GM23338 (cell line): ENCODE measurements around the gene REV3L. TPM values are rescaled to one million over a fixed set of nuclear protein-coding genes. Genes with fewer than 3 reads are reported as not detected.

ENCODE experiments used
- ATAC-seq: fragments of 200-7000 bp; cut with Tn5 transposase; 3 replicates; pipeline ENCODE4 v1.9.1; 2020
- DNase-seq: peaks from one replicate; pipeline ENCODE4 v3.0.0-alpha.2; 2015; ENCODE audit warnings: low spot score
- H2AFZ ChIP-seq: fragments of 200-600 bp; sonication (generic); 2 replicates; pipeline ENCODE4 v1.8.0; 2016; ENCODE audit warnings: antibody characterized with exemption, mild to moderate bottlenecking, moderate library complexity
- H3F3A ChIP-seq: fragments of 200-600 bp; sonication (generic); replicated peaks from 2 replicates; pipeline ENCODE4 v1.8.0; 2017; ENCODE audit warnings: antibody characterized with exemption, mixed run types, low read depth
- H3K27ac ChIP-seq: fragments of 200-600 bp; sonication (generic); 2 replicates; pipeline ENCODE4 v1.6.1; 2016; ENCODE audit warnings: low read depth
- H3K27me3 ChIP-seq: fragments of 200-600 bp; sonication (generic); 2 replicates; pipeline ENCODE4 v1.8.0; 2016; ENCODE audit warnings: mild to moderate bottlenecking, mixed run types, moderate library complexity; ENCODE audit not compliant: insufficient read depth
- H3K36me3 ChIP-seq: fragments of 200-600 bp; sonication (generic); 2 replicates; pipeline ENCODE4 v1.8.0; 2016; ENCODE audit warnings: mild to moderate bottlenecking; ENCODE audit not compliant: insufficient read depth
- H3K4me1 ChIP-seq: fragments of 200-600 bp; sonication (generic); 2 replicates; pipeline ENCODE4 v1.8.0; 2016; ENCODE audit warnings: mild to moderate bottlenecking, moderate library complexity; ENCODE audit not compliant: insufficient read depth
- H3K4me2 ChIP-seq: fragments of 200-600 bp; sonication (generic); 2 replicates; pipeline ENCODE4 v1.7.1; 2017; ENCODE audit warnings: mixed run types
- H3K4me3 ChIP-seq: fragments of 200-600 bp; sonication (generic); 2 replicates; pipeline ENCODE4 v1.6.1; 2016; ENCODE audit warnings: mixed run types
- H3K79me2 ChIP-seq: fragments of 200-600 bp; sonication (generic); replicated peaks from 2 replicates; pipeline ENCODE4 v1.8.0; 2017; ENCODE audit warnings: mild to moderate bottlenecking; ENCODE audit not compliant: insufficient read depth
- H3K9me2 ChIP-seq: fragments of 200-600 bp; sonication (generic); 2 replicates; pipeline ENCODE4 v1.8.0; 2017; ENCODE audit not compliant: insufficient read depth
- H4K20me1 ChIP-seq: fragments of 200-600 bp; sonication (generic); replicated peaks from 2 replicates; pipeline ENCODE4 v1.8.0; 2017; ENCODE audit warnings: mild to moderate bottlenecking; ENCODE audit not compliant: insufficient read depth
- H3K27ac Mint-ChIP-seq: 2 replicates; pipeline ENCODE4 v1.8.0; 2020; ENCODE audit warnings: inconsistent platforms, mild to moderate bottlenecking, moderate library complexity, mixed read lengths
- H3K27me3 Mint-ChIP-seq: 3 replicates; pipeline ENCODE4 v1.8.0; 2022; ENCODE audit warnings: low read depth, mild to moderate bottlenecking, moderate library complexity, mixed read lengths, inconsistent platforms; ENCODE audit not compliant: insufficient read depth, poor library complexity
- H3K36me3 Mint-ChIP-seq: 3 replicates; pipeline ENCODE4 v1.8.0; 2021; ENCODE audit warnings: low read depth, mild to moderate bottlenecking, inconsistent platforms, moderate library complexity, mixed read lengths
- H3K4me1 Mint-ChIP-seq: 3 replicates; pipeline ENCODE4 v1.8.0; 2020; ENCODE audit warnings: mild to moderate bottlenecking, inconsistent platforms, mixed read lengths
- H3K4me3 Mint-ChIP-seq: 3 replicates; pipeline ENCODE4 v1.8.0; 2021; ENCODE audit warnings: moderate library complexity, mild to moderate bottlenecking, inconsistent platforms, mixed read lengths
- H3K9me3 Mint-ChIP-seq: 3 replicates; pipeline ENCODE4 v1.8.0; 2020; ENCODE audit warnings: moderate library complexity, mild to moderate bottlenecking, inconsistent platforms, mixed read lengths
- CREB1 ChIP-seq: fragments of 250-450 bp; sonication (Bioruptor Pico); IDR thresholded peaks from 2 replicates; pipeline ENCODE4 v1.5.0; 2020; ENCODE audit warnings: low read depth, mild to moderate bottlenecking, moderate library complexity
- EZH2 ChIP-seq: fragments of 200-600 bp; sonication (generic); IDR thresholded peaks from one replicate; pipeline ENCODE4 v1.8.0; 2017; ENCODE audit warnings: antibody characterized with exemption, mild to moderate bottlenecking, low read depth; ENCODE audit not compliant: unreplicated experiment
- EZH2phosphoT487 ChIP-seq: fragments of 200-600 bp; sonication (generic); IDR thresholded peaks from one replicate; pipeline ENCODE4 v1.8.1; 2018; ENCODE audit warnings: antibody characterized with exemption; ENCODE audit not compliant: unreplicated experiment
- JUNB ChIP-seq: IDR thresholded peaks from one replicate; pipeline ENCODE4 v1.6.1; 2016; ENCODE audit warnings: antibody characterized with exemption; ENCODE audit not compliant: unreplicated experiment
- NANOG ChIP-seq: IDR thresholded peaks from 2 replicates; pipeline ENCODE4 v1.6.1; 2016; ENCODE audit warnings: antibody characterized with exemption, borderline replicate concordance
- POLR2AphosphoS5 ChIP-seq: IDR thresholded peaks from 2 replicates; pipeline ENCODE4 v1.6.1; 2016; ENCODE audit warnings: antibody characterized with exemption, low read depth
- STAT1 ChIP-seq: IDR thresholded peaks from one replicate; pipeline ENCODE4 v1.6.1; 2016; ENCODE audit warnings: antibody characterized with exemption; ENCODE audit not compliant: unreplicated experiment
- ZNF114 ChIP-seq: fragments of 250-450 bp; sonication (Bioruptor Pico); IDR thresholded peaks from 2 replicates; pipeline ENCODE4 v1.5.0; 2020; ENCODE audit warnings: mild to moderate bottlenecking, moderate library complexity
- ZNF331 ChIP-seq: fragments of 250-450 bp; sonication (Bioruptor Pico); IDR thresholded peaks from 2 replicates; pipeline ENCODE4 v1.5.0; 2020; ENCODE audit warnings: low read depth, mild to moderate bottlenecking, moderate library complexity
- polyA plus RNA-seq: library from polyadenylated mRNA; unstranded; fragments of >200 nt; fragmentation: Nextera tagmentation; extraction: Ambion mirVana; gene quantifications from 2 replicates; pipeline ENCODE4 v1.2.1, GENCODE V29; 2016
- total RNA-seq: library from RNA; depleted of rRNA; stranded (reverse); fragments of >200 nt; shearing (Covaris generic); gene quantifications from 2 replicates; pipeline ENCODE4 v1.2.3, GENCODE V29; 2014
- TF ChIP-seq, protein P1 (sequence below): fragments of 250-450 bp; sonication (Bioruptor Pico); IDR thresholded peaks from 2 replicates; pipeline ENCODE4 v1.5.0; 2020; ENCODE audit warnings: mild to moderate bottlenecking, moderate library complexity
- TF ChIP-seq, protein P2 (sequence below), 2 experiments: fragments of 200-600 bp in 1 of 2; sonication (generic) in 1 of 2; conservative IDR thresholded peaks; 2 replicates each; pipeline versions ENCODE4 v1.5.1 to v1.6.1; 2016 to 2017; ENCODE audit warnings: antibody characterized with exemption in 2 of 2, low read depth in 2 of 2, mild to moderate bottlenecking in 2 of 2, moderate library complexity in 1 of 2
- TF ChIP-seq, protein P3 (sequence below): IDR thresholded peaks from one replicate; pipeline ENCODE4 v1.6.1; 2018; ENCODE audit warnings: antibody characterized with exemption; ENCODE audit not compliant: unreplicated experiment
- TF ChIP-seq, protein P4 (sequence below): IDR thresholded peaks from 2 replicates; pipeline ENCODE4 v1.6.1; 2016; ENCODE audit warnings: antibody characterized with exemption

The REV3L gene
- total and polyA plus RNA-seq, 2 experiments from 2014 or later, result 8.3 to 13.1 TPM

DNA sequence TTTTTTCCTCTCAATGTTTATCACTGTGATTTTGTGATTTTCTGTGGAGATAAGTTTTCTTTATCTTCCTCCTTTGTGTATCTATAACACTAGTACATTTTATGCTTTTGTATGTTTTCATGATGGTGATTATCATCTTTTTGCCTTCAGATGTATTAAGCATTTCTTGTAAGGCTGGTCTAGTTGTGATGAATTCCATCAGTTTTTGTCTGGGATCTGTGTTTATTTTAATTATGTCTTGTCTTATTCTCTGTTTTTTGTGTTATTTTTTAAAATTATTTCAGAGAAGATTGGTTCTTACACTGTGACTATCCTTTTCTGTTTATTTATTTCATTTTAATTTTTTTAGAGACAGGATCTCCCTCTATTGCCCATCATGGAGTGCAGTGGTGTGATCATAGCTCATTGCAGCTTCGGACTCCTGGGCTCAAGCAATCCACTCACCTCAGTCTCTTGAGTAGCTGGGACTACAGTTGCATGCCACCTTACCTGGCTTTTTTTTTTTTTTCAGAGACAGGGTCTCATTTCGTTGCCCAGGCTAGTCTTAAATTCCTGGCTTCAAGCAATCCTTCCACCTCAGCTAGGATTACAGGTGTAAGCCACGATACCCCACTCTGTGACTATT lies 208.3 kb downstream of the REV3L start:
- Mint-ChIP-seq H3K9me3 (peaks cover 6% of the 10 kb centered on the region; the same call in 2 of the 3 replicates), H3K4me1 (no peaks in the 10 kb centered on the region), H3K27ac (no peak overlapping the region), H3K4me3 (no peak overlapping the region), H3K36me3 (peaks cover 59% of the 10 kb centered on the region), H3K27me3 (peaks cover 3% of the 10 kb centered on the region)
- no peak for ATAC-seq
- no peak for DNase-seq
- no peaks in the 10 kb centered on the region for H3K27me3 ChIP-seq
- no peaks in the 10 kb centered on the region for H3K4me1 ChIP-seq
- no peak for TF ChIP-seq JUNB
- no peak for TF ChIP-seq NANOG
- TF ChIP-seq, protein P1, sequence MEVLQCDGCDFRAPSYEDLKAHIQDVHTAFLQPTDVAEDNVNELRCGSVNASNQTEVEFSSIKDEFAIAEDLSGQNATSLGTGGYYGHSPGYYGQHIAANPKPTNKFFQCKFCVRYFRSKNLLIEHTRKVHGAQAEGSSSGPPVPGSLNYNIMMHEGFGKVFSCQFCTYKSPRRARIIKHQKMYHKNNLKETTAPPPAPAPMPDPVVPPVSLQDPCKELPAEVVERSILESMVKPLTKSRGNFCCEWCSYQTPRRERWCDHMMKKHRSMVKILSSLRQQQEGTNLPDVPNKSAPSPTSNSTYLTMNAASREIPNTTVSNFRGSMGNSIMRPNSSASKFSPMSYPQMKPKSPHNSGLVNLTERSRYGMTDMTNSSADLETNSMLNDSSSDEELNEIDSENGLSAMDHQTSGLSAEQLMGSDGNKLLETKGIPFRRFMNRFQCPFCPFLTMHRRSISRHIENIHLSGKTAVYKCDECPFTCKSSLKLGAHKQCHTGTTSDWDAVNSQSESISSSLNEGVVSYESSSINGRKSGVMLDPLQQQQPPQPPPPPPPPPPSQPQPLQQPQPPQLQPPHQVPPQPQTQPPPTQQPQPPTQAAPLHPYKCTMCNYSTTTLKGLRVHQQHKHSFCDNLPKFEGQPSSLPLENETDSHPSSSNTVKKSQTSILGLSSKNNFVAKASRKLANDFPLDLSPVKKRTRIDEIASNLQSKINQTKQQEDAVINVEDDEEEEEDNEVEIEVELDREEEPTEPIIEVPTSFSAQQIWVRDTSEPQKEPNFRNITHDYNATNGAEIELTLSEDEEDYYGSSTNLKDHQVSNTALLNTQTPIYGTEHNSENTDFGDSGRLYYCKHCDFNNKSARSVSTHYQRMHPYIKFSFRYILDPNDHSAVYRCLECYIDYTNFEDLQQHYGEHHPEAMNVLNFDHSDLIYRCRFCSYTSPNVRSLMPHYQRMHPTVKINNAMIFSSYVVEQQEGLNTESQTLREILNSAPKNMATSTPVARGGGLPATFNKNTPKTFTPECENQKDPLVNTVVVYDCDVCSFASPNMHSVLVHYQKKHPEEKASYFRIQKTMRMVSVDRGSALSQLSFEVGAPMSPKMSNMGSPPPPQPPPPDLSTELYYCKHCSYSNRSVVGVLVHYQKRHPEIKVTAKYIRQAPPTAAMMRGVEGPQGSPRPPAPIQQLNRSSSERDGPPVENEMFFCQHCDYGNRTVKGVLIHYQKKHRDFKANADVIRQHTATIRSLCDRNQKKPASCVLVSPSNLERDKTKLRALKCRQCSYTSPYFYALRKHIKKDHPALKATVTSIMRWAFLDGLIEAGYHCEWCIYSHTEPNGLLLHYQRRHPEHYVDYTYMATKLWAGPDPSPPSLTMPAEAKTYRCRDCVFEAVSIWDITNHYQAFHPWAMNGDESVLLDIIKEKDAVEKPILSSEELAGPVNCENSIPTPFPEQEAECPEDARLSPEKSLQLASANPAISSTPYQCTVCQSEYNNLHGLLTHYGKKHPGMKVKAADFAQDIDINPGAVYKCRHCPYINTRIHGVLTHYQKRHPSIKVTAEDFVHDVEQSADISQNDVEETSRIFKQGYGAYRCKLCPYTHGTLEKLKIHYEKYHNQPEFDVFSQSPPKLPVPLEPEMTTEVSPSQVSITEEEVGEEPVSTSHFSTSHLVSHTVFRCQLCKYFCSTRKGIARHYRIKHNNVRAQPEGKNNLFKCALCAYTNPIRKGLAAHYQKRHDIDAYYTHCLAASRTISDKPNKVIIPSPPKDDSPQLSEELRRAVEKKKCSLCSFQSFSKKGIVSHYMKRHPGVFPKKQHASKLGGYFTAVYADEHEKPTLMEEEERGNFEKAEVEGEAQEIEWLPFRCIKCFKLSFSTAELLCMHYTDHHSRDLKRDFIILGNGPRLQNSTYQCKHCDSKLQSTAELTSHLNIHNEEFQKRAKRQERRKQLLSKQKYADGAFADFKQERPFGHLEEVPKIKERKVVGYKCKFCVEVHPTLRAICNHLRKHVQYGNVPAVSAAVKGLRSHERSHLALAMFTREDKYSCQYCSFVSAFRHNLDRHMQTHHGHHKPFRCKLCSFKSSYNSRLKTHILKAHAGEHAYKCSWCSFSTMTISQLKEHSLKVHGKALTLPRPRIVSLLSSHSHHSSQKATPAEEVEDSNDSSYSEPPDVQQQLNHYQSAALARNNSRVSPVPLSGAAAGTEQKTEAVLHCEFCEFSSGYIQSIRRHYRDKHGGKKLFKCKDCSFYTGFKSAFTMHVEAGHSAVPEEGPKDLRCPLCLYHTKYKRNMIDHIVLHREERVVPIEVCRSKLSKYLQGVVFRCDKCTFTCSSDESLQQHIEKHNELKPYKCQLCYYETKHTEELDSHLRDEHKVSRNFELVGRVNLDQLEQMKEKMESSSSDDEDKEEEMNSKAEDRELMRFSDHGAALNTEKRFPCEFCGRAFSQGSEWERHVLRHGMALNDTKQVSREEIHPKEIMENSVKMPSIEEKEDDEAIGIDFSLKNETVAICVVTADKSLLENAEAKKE (CRISPR knock-in tag), result no peak
- TF ChIP-seq STAT1, result no peak
- TF ChIP-seq CREB1 (CRISPR knock-in tag), result no peak
- TF ChIP-seq ZNF114, result no peak
- TF ChIP-seq EZH2, result no peak
- TF ChIP-seq, protein P2, sequence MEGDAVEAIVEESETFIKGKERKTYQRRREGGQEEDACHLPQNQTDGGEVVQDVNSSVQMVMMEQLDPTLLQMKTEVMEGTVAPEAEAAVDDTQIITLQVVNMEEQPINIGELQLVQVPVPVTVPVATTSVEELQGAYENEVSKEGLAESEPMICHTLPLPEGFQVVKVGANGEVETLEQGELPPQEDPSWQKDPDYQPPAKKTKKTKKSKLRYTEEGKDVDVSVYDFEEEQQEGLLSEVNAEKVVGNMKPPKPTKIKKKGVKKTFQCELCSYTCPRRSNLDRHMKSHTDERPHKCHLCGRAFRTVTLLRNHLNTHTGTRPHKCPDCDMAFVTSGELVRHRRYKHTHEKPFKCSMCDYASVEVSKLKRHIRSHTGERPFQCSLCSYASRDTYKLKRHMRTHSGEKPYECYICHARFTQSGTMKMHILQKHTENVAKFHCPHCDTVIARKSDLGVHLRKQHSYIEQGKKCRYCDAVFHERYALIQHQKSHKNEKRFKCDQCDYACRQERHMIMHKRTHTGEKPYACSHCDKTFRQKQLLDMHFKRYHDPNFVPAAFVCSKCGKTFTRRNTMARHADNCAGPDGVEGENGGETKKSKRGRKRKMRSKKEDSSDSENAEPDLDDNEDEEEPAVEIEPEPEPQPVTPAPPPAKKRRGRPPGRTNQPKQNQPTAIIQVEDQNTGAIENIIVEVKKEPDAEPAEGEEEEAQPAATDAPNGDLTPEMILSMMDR (conservative IDR thresholded peaks at IDR 0.05; ENCODE audit: low read depth in 2 of 2), result no peak
- TF ChIP-seq, protein P3, sequence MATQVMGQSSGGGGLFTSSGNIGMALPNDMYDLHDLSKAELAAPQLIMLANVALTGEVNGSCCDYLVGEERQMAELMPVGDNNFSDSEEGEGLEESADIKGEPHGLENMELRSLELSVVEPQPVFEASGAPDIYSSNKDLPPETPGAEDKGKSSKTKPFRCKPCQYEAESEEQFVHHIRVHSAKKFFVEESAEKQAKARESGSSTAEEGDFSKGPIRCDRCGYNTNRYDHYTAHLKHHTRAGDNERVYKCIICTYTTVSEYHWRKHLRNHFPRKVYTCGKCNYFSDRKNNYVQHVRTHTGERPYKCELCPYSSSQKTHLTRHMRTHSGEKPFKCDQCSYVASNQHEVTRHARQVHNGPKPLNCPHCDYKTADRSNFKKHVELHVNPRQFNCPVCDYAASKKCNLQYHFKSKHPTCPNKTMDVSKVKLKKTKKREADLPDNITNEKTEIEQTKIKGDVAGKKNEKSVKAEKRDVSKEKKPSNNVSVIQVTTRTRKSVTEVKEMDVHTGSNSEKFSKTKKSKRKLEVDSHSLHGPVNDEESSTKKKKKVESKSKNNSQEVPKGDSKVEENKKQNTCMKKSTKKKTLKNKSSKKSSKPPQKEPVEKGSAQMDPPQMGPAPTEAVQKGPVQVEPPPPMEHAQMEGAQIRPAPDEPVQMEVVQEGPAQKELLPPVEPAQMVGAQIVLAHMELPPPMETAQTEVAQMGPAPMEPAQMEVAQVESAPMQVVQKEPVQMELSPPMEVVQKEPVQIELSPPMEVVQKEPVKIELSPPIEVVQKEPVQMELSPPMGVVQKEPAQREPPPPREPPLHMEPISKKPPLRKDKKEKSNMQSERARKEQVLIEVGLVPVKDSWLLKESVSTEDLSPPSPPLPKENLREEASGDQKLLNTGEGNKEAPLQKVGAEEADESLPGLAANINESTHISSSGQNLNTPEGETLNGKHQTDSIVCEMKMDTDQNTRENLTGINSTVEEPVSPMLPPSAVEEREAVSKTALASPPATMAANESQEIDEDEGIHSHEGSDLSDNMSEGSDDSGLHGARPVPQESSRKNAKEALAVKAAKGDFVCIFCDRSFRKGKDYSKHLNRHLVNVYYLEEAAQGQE, result no peak
- TF ChIP-seq POLR2AphosphoS5, result no peak
- TF ChIP-seq, protein P4, sequence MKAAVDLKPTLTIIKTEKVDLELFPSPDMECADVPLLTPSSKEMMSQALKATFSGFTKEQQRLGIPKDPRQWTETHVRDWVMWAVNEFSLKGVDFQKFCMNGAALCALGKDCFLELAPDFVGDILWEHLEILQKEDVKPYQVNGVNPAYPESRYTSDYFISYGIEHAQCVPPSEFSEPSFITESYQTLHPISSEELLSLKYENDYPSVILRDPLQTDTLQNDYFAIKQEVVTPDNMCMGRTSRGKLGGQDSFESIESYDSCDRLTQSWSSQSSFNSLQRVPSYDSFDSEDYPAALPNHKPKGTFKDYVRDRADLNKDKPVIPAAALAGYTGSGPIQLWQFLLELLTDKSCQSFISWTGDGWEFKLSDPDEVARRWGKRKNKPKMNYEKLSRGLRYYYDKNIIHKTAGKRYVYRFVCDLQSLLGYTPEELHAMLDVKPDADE, result no peak
- no peak for TF ChIP-seq ZNF331 (CRISPR knock-in tag)
- no peak for TF ChIP-seq EZH2phosphoT487
- H3K36me3 ChIP-seq, result peaks cover 8% of the 10 kb centered on the region
- H4K20me1 ChIP-seq, result no peaks in the 10 kb centered on the region
- H3K9me2 ChIP-seq, result no peaks in the 10 kb centered on the region
- H3K4me3 ChIP-seq, result no peak overlapping the region
- H3K4me2 ChIP-seq, result no peak overlapping the region
- no peaks in the 10 kb centered on the region; the same call in none of the 2 replicates for H3K79me2 ChIP-seq
- H2AFZ ChIP-seq, result no peak overlapping the region
- no peak overlapping the region for H3K27ac ChIP-seq
- no peaks in the 10 kb centered on the region for H3F3A ChIP-seq
